ENCODE results near the gene CERS1.

DNA sequence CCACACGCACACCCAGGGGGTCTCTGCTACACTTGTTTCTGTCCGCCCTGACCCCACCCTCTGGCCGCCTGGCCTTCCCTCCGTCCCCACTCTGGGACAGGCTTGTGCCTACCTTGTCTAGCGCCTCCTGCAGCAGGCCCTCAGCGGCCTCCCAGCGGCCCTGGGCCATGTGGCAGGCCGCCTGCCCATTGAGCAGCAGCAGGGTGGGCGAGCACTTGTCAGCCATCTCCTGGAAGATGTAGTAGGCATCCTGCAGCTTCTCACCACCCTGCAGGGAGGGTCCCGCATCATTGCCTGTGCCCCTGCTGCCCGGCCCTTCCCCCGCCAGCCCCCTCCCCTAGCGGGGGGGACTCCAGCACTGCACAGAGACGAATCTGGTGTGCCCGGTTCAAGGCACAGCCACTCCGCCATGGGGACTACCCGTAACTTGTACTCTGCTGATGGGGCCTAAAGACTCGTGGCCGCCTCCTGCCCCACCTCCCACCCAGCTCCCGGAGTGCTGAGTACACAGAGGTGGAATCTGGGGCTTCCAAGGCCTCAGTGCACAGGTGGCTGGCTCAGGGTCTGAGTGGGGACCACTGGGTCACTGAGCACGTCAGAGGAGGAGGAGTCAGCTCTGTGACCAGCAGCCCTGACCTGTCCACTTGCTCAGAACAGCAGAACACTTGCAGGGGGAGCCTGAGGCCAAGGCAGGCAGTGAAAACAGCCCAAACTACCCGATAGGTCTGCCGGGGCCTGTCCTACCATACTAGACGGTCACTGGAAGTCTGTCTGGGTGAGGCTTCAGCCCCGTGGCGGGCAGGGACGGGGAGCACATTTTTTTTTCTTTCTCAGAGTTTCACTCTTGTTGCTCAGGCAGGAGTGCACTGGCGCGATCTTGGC, 7.4 kb upstream of the CERS1 start:
- TF ChIP-seq, protein P1, sequence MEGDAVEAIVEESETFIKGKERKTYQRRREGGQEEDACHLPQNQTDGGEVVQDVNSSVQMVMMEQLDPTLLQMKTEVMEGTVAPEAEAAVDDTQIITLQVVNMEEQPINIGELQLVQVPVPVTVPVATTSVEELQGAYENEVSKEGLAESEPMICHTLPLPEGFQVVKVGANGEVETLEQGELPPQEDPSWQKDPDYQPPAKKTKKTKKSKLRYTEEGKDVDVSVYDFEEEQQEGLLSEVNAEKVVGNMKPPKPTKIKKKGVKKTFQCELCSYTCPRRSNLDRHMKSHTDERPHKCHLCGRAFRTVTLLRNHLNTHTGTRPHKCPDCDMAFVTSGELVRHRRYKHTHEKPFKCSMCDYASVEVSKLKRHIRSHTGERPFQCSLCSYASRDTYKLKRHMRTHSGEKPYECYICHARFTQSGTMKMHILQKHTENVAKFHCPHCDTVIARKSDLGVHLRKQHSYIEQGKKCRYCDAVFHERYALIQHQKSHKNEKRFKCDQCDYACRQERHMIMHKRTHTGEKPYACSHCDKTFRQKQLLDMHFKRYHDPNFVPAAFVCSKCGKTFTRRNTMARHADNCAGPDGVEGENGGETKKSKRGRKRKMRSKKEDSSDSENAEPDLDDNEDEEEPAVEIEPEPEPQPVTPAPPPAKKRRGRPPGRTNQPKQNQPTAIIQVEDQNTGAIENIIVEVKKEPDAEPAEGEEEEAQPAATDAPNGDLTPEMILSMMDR (IDR thresholded peaks at IDR 0.05) = no peak
- no peak for TF ChIP-seq POLR2A (IDR thresholded peaks at IDR 0.05)

Measured in testis (tissue), 2 donors.